Measurements from ENCODE around the gene SERTAD2. TPM values are rescaled to one million over a fixed set of nuclear protein-coding genes. Genes with fewer than 3 reads are reported as not detected.

SERTAD2 gene
- total RNA-seq, 4 donors from 2014 or later: 19.5 to 54.0 (median 20.8) TPM

DNA sequence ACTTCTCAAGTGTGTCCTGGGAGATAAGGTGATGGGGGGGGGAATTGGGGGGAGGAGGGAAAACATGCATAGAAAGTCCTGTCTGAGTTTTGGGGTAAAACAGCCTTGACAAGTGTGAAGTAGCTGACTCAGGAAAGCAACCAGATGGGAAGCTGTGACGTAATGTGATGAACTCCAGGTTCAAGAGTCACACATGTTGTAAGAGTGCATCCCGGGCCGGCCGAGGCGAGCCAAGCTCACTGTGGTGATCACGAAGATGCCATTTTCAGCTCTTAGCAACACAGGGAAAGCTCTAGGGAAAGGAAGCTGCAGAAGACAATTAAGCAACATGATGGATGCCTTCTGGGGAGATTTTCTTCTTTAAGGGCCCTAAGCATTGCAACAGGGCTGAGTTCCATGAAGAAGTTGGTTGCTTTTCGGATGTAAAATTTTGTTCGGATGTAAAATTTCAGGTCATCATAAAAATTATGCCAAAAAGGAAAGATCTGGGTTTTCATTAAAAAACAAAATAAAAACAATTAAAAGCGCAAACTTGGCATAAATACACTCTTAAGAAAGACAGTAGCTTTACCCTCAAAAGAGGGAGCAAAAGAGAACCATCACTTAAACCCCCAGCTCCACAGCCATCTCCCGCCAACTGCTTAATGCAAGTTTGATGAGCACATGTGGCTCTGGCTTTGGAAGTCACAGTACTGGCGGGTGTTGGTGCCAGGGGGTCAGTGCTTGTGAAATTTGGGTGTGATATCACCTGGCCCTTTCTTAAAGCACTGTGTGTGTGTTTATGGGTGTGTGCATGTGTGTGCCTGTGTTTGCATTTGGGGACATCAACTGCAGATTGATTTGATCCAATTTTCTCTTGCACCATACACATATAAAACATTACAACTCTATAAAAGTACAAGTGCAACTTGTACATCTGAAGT lies 19.1 kb downstream of the SERTAD2 start:
- Histone ChIP-seq H3K27me3 (no peaks in the 10 kb centered on the region), H3K4me3 (no peak overlapping the region), H3K9me3 (no peaks in the 10 kb centered on the region), H3K36me3 (peaks cover 7 to 64% (median 16%) of the 10 kb centered on the region in 3 donors), H3K4me1 (peaks cover 29 to 95% (median 68%) of the 10 kb centered on the region in 3 donors), H3K27ac (no peak overlapping the region)
- intact Hi-C loops (cut with DNase I): no loop called here
- 65 to 74% methylated on average over 11 of the region's 11 CpGs for WGBS, 2 donors
- TF ChIP-seq POLR2A (IDR thresholded peaks at IDR 0.05): no peak
- TF ChIP-seq, protein P1, sequence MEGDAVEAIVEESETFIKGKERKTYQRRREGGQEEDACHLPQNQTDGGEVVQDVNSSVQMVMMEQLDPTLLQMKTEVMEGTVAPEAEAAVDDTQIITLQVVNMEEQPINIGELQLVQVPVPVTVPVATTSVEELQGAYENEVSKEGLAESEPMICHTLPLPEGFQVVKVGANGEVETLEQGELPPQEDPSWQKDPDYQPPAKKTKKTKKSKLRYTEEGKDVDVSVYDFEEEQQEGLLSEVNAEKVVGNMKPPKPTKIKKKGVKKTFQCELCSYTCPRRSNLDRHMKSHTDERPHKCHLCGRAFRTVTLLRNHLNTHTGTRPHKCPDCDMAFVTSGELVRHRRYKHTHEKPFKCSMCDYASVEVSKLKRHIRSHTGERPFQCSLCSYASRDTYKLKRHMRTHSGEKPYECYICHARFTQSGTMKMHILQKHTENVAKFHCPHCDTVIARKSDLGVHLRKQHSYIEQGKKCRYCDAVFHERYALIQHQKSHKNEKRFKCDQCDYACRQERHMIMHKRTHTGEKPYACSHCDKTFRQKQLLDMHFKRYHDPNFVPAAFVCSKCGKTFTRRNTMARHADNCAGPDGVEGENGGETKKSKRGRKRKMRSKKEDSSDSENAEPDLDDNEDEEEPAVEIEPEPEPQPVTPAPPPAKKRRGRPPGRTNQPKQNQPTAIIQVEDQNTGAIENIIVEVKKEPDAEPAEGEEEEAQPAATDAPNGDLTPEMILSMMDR (IDR thresholded peaks at IDR 0.05): no peak
- DNase-seq: no peak

DNA sequence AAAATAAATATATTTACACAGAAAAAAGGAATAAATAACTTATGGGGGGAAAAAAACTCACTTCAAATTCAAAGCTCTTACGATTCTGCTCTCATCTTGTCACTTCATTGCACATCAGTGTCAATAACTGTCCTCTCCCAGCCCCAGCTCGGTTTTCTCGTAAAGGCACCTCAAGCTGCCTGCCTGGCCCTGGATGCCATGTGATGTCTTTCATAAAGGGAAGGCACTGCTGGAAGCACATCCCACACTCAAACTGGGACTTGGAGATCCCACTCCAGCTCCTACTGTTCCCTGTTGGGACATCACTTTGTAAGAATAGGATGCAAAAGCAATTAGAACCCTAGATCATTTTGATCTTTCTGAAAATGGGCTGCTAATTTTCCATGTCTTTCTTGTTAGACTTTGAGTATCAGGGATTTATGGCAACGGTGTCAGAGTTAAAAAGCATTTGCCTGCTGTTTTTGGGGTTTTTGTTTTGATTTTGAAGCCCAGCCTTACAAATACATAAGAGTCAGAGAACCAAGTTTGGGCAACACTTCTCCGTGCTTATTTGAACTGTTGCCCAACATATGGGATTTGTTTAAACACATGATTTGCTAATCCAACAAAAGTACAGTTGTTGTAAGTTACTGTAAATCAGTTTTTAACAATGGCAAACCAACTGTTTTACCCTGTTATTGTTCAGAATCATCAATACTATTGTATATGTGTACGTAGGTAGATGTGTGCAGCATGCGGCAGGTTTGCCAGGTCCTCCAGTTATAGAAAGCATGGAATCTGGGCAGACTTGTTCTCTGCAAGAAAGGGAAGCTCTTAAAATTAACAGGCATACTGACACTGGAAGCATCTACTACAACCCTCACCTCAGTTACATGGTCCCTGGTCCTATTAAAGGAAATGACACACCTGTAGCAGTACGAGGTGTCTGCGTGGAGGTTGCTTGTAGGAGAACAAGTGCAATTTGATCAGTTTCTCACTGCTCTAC lies 20.6 kb downstream of the SERTAD2 start:
- Histone ChIP-seq H3K4me1 (peaks cover 21 to 95% (median 68%) of the 10 kb centered on the region in 3 donors), H3K27ac (peak overlapping the region in 2 of 4 donors; percentile 20 to 50), H3K36me3 (peaks cover 7 to 64% (median 16%) of the 10 kb centered on the region in 3 donors), H3K27me3 (no peaks in the 10 kb centered on the region), H3K9me3 (no peaks in the 10 kb centered on the region), H3K4me3 (no peak overlapping the region)
- DNase-seq: no peak
- TF ChIP-seq, protein P1 (IDR thresholded peaks at IDR 0.05): no peak
- TF ChIP-seq POLR2A (IDR thresholded peaks at IDR 0.05): no peak
- WGBS, 2 donors: 33 to 54% methylated on average over 9 of the region's 9 CpGs
- intact Hi-C loops (cut with DNase I): no loop called here

DNA sequence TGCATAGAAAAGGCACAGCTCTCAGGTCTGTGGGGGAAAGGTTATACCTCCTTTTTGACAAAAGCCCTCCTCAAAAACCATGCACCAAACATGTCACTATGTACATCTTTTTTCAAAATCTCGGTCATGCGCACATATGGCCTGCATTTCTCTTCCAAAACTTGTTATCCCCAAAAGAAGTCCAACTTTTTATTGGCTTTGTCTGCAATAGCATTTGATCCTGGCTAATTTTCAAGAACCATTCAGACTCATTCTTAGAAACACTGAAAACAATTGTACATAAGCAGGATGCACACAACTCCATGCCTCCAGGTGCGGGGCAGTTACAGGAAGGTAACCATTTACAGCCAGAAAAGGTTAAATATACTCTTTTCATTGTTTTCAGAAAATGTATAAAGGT lies 21.9 kb downstream of the SERTAD2 start:
- intact Hi-C loops (cut with DNase I): no loop called here
- peaks cover 23 to 95% (median 63%) of the 10 kb centered on the region in 3 donors for H3K4me1 ChIP-seq
- 81 to 87% methylated on average over 3 of the region's 3 CpGs for WGBS, 2 donors

DNA sequence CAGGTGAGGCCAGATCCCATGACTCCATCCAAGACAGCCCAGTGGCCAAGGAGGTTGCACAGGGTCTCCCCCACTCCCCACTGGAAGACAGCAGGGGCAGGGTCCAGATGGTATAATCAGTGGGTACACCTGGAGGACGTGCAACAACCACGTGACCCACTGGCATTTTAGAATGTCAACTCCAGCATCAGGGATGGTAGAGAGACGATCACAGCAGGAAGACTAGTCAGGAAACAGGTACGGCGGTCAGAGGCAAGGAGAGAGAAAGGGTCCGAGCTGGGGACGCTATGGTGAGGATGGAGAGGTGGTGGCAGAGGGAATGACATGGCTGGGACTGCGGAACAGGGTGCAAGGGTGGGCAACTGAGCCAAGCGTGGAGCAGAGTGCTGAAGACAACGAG lies 23.0 kb downstream of the SERTAD2 start:
- intact Hi-C loops (cut with DNase I): no loop called here
- peaks cover under 1 to 53% (median 9%) of the 10 kb centered on the region in 3 donors for H3K36me3 ChIP-seq
- 92% methylated on average over 9 to 10 of the region's 10 CpGs for WGBS, 2 donors
- H3K9me3 ChIP-seq: no peaks in the 10 kb centered on the region
- H3K4me1 ChIP-seq: peaks cover 22 to 88% (median 54%) of the 10 kb centered on the region in 3 donors
- no peaks in the 10 kb centered on the region for H3K27me3 ChIP-seq
- DNase-seq: no peak
- H3K27ac ChIP-seq: no peak overlapping the region
- TF ChIP-seq, protein P1 (IDR thresholded peaks at IDR 0.05): no peak
- TF ChIP-seq POLR2A (IDR thresholded peaks at IDR 0.05): no peak
- H3K4me3 ChIP-seq: no peak overlapping the region

More for the DNA sequence above, 21.9 kb downstream of the SERTAD2 start:
- no peak for DNase-seq
- Histone ChIP-seq H3K27ac (no peak overlapping the region), H3K9me3 (no peaks in the 10 kb centered on the region), H3K36me3 (peaks cover 7 to 64% (median 16%) of the 10 kb centered on the region in 3 donors), H3K4me3 (no peak overlapping the region), H3K27me3 (no peaks in the 10 kb centered on the region)
- TF ChIP-seq, protein P1 (IDR thresholded peaks at IDR 0.05): no peak
- no peak for TF ChIP-seq POLR2A (IDR thresholded peaks at IDR 0.05)
